A549 (cell line): ENCODE results near the gene NGEF. TPM values are rescaled to one million over a fixed set of nuclear protein-coding genes. Genes with fewer than 3 reads are reported as not detected.
"Not testable (repeated sequence)": the region's sequence is repeated elsewhere in the genome, so short reads cannot be mapped to it uniquely, and the experiment has no call there.

Experiments used
- ATAC-seq, 2 experiments: fragments of 200-7000 bp in 1 of 2; fragments of >200 bp in 1 of 2; cut with Nextera tagmentation in 1 of 2; cut with Tn5 transposase in 1 of 2; 3 replicates each; pipeline versions ENCODE4 v1.8.0 to v1.9.1; 2018 to 2020; ENCODE audit warnings: mild to moderate bottlenecking in 1 of 2, moderate library complexity in 1 of 2
- CTCF ChIA-PET: fragments of 300-600 bp; sonication (Branson Sonifier 250); formaldehyde crosslinking; extraction: SDS; loops from one replicate; lab custom pipeline; 2021; ENCODE audit warnings: antibody characterized with exemption, inconsistent platforms; lab: Yijun Ruan, JAX
- POLR2A ChIA-PET: fragments of 350-600 bp; formaldehyde crosslinking; extraction: SDS; loops from one replicate; lab custom pipeline; 2021; ENCODE audit warnings: antibody characterized with exemption, inconsistent platforms; lab: Yijun Ruan, JAX
- DNase-seq, 2 experiments: peaks; one replicate each; pipeline versions ENCODE4 v3.0.0 to v3.0.0-alpha.2; 2011 to 2016; ENCODE audit warnings: low read depth in 1 of 2, low spot score in 1 of 2
- FAIRE-seq: peaks from 2 replicates; lab custom pipeline; 2011; peaks lifted over from hg19 to GRCh38; lab: Jason Lieb, UNC
- H3K27ac ChIP-seq, 2 experiments: fragments of >200 bp; sonication (Bioruptor Twin); formaldehyde crosslinking; 3 replicates each; pipeline ENCODE4 v1.5.1; 2016 to 2017
- H3K4me1 ChIP-seq: fragments of >200 bp; sonication (Bioruptor Twin); formaldehyde crosslinking; 3 replicates; pipeline ENCODE4 v1.6.1; 2016
- H3K4me2 ChIP-seq: fragments of >200 bp; sonication (Bioruptor Twin); formaldehyde crosslinking; 3 replicates; pipeline ENCODE4 v1.6.1; 2016
- H3K4me3 ChIP-seq: fragments of >200 bp; sonication (Bioruptor Twin); formaldehyde crosslinking; 3 replicates; pipeline ENCODE4 v1.5.1; 2016
- H3K9me3 ChIP-seq: fragments of >200 bp; sonication (Bioruptor Twin); formaldehyde crosslinking; 3 replicates; pipeline ENCODE4 v1.6.1; 2016
- BHLHE40 ChIP-seq: IDR thresholded peaks from 2 replicates; pipeline ENCODE4 v1.6.1; 2012; ENCODE audit warnings: low read depth, low read length, inconsistent platforms
- CBX2 ChIP-seq: fragments of 200-600 bp; sonication (generic); IDR thresholded peaks from 2 replicates; pipeline ENCODE4 v1.6.1; 2016; ENCODE audit warnings: low read depth, mild to moderate bottlenecking, borderline replicate concordance
- CEBPB ChIP-seq, 2 experiments: fragments of >200 bp in 1 of 2; sonication (Bioruptor Twin) in 1 of 2; formaldehyde crosslinking in 1 of 2; IDR thresholded peaks; 2 replicates each; pipeline ENCODE4 v1.6.1; 2012 to 2016
- EHMT2 ChIP-seq: fragments of 200-600 bp; sonication (generic); IDR thresholded peaks from 2 replicates; pipeline ENCODE4 v1.6.1; 2016; ENCODE audit warnings: antibody characterized with exemption, low read depth, mild to moderate bottlenecking, moderate library complexity
- ELK1 ChIP-seq: fragments of 150-350 bp; IDR thresholded peaks from 2 replicates; pipeline ENCODE4 v1.6.1; 2014; ENCODE audit warnings: low read depth, mild to moderate bottlenecking, low read length
- ESRRA ChIP-seq: fragments of 150-350 bp; IDR thresholded peaks from 2 replicates; pipeline ENCODE4 v1.6.1; 2014; ENCODE audit warnings: mild to moderate bottlenecking, low read length, borderline replicate concordance
- HOXA7 ChIP-seq: fragments of 250-450 bp; sonication (Bioruptor Pico); IDR thresholded peaks from 2 replicates; pipeline ENCODE4 v1.5.0; 2020; ENCODE audit warnings: mild to moderate bottlenecking, moderate library complexity
- HOXB5 ChIP-seq: fragments of 250-450 bp; sonication (Bioruptor Pico); IDR thresholded peaks from 2 replicates; pipeline ENCODE4 v1.5.0; 2020; ENCODE audit warnings: mild to moderate bottlenecking, moderate library complexity
- JUNB ChIP-seq: fragments of >200 bp; sonication (Bioruptor Twin); formaldehyde crosslinking; IDR thresholded peaks from 2 replicates; pipeline ENCODE4 v1.6.1; 2016
- MAFK ChIP-seq: fragments of 450-650 bp; IDR thresholded peaks from 2 replicates; pipeline ENCODE4 v1.6.1; 2014; ENCODE audit not compliant: partially characterized antibody
- MAZ ChIP-seq: fragments of 150-350 bp; IDR thresholded peaks from 2 replicates; pipeline ENCODE4 v1.6.1; 2014; ENCODE audit warnings: antibody characterized with exemption, low read depth, low read length, borderline replicate concordance
- MYC ChIP-seq: IDR thresholded peaks from 2 replicates; pipeline ENCODE4 v1.6.1; 2012; ENCODE audit warnings: mild to moderate bottlenecking, inconsistent platforms, low read length, improper control_type of control experiment, borderline replicate concordance
- POLR2A ChIP-seq: IDR thresholded peaks from 2 replicates; pipeline ENCODE4 v1.6.1; 2012; ENCODE audit warnings: mild to moderate bottlenecking, low read length
- RNF2 ChIP-seq: fragments of 200-600 bp; sonication (generic); IDR thresholded peaks from 2 replicates; pipeline ENCODE4 v1.6.1; 2016; ENCODE audit warnings: low read depth, mild to moderate bottlenecking, antibody characterized with exemption, moderate library complexity, borderline replicate concordance
- SMC3 ChIP-seq: fragments of >200 bp; sonication (Bioruptor Twin); formaldehyde crosslinking; IDR thresholded peaks from 3 replicates; pipeline ENCODE4 v1.6.1; 2018; ENCODE audit warnings: inconsistent platforms
- SREBF2 ChIP-seq: fragments of 450-650 bp; IDR thresholded peaks from 2 replicates; pipeline ENCODE4 v1.6.1; 2014; ENCODE audit warnings: mild to moderate bottlenecking, moderate library complexity
- TP53 ChIP-seq: fragments of 250-450 bp; sonication (Bioruptor Pico); IDR thresholded peaks from 2 replicates; pipeline ENCODE4 v1.5.0; 2021; ENCODE audit warnings: mild to moderate bottlenecking, moderate library complexity
- ZC3H11A ChIP-seq: fragments of 450-650 bp; IDR thresholded peaks from 2 replicates; pipeline ENCODE4 v1.6.1; 2014; ENCODE audit warnings: antibody characterized with exemption, mild to moderate bottlenecking
- ZFP36 ChIP-seq: fragments of 450-650 bp; IDR thresholded peaks from 2 replicates; pipeline ENCODE4 v1.6.1; 2014; ENCODE audit warnings: borderline replicate concordance; ENCODE audit not compliant: partially characterized antibody
- ZNF302 ChIP-seq: fragments of 250-450 bp; sonication (Bioruptor Pico); IDR thresholded peaks from 2 replicates; pipeline ENCODE4 v1.9.0; 2021; ENCODE audit warnings: inconsistent platforms, mild to moderate bottlenecking, moderate library complexity
- WGBS: methylation state at CpG from one replicate; pipeline ENCODE4 v1.1.6; 2017; ENCODE audit errors: missing lambda C conversion rate; 5-methylcytosine and 5-hydroxymethylcytosine counted together
- polyA plus RNA-seq, 4 experiments: library from polyadenylated mRNA; depleted of rRNA in 3 of 4; stranded (reverse); fragments of >200 nt; fragmentation: RNase III in 1 of 4; extraction: RNeasy Plus Mini Kit Qiagen cat#74134 plus additional on column Dnase treatment in 1 of 4; gene quantifications; 2 replicates in 3 of 4; 3 replicates in 1 of 4; pipeline ENCODE4 v1.2.3, GENCODE V29; 2011 to 2017

The NGEF gene
- polyA plus RNA-seq, 2 of the 4 experiments (the other 2 are of a cell fraction), result 8.1 to 9.7 TPM

- peak overlapping the region in 1 of 2 experiments; percentile 34; a peak in 1 of 6 replicates for H3K27ac ChIP-seq
- peaks cover 14% of the 10 kb centered on the region for H3K4me1 ChIP-seq
- WGBS, result 69% methylated on average over 6 of the region's 8 CpGs
- FAIRE-seq (no peak), DNase-seq (no peak), ATAC-seq (0 out of 6 replicates have a peak, but pooled peaks of 1 of the 2 experiments have one; percentile 39)
- ChIA-PET POLR2A (no interaction called here), CTCF (interaction anchor here (0.6 to 1.7 kb wide), 5 partner anchors 8 to 152 kb away, joined by 3 to 7 read pairs (median 4); no protein-coding TSS in a partner anchor)
- TF ChIP-seq ZC3H11A, result no peak
- no peak for TF ChIP-seq EHMT2
- no peak for TF ChIP-seq MAFK
- TF ChIP-seq MAZ, result no peak
- TF ChIP-seq BHLHE40, result no peak
- no peak for TF ChIP-seq SREBF2
- TF ChIP-seq MYC, result no peak
- TF ChIP-seq RNF2, result no peak
- TF ChIP-seq ZNF302 (CRISPR knock-in tag), result no peak
- TF ChIP-seq HOXB5, result no peak
- no peak for TF ChIP-seq CBX2
- no peak for TF ChIP-seq ESRRA
- no peak for TF ChIP-seq SMC3
- no peak for TF ChIP-seq HOXA7 (CRISPR knock-in tag)
- TF ChIP-seq POLR2A, result no peak
- TF ChIP-seq TP53, result no peak
- TF ChIP-seq ELK1, result no peak
- H3K4me3 ChIP-seq, result no peak overlapping the region
- peaks cover 3% of the 10 kb centered on the region; the same call in 1 of the 3 replicates for H3K9me3 ChIP-seq
- H3K4me2 ChIP-seq, result no peak overlapping the region
These were observed 8.7 kb upstream of the NGEF start for GRCh38 chr2:233021771-233022170.

- Histone ChIP-seq H3K4me2 (no peak overlapping the region), H3K4me3 (no peak overlapping the region), H3K4me1 (peaks cover under 1% of the 10 kb centered on the region), H3K27ac (no peak overlapping the region)
- CTCF ChIA-PET, result interaction anchor here (1.7 kb wide), 1 partner anchor 10 kb away, joined by 6 read pairs; no protein-coding TSS in a partner anchor
- no peak for FAIRE-seq
- peak; percentile 83 for TF ChIP-seq ZFP36
- no peak for TF ChIP-seq ELK1
- TF ChIP-seq, all 56 proteins: peak for 1
- peaks cover 3% of the 10 kb centered on the region; the same call in 1 of the 3 replicates for H3K9me3 ChIP-seq
- WGBS, result 91% methylated on average over 2 of the region's 2 CpGs
- POLR2A ChIA-PET, result no interaction called here
- no peak for DNase-seq
- ATAC-seq, result no peak
These were observed 7.4 kb upstream of the NGEF start for GRCh38 chr2:233020454-233020853.

DNA sequence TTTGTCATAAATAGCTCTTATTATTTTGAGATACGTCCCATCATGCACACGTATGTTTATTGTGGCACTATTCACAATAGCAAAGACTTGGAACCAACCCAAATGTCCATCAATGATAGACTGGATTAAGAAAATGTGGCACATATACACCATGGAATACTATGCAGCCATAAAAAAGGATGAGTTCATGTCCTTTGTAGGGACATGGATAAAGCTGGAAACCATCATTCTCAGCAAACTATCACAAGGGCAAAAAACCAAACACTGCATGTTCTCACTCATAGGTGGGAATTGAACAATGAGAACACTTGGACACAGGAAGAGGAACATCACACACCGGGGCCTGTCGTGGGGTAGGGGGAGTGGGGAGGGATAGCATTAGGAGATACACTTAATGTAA, 6.6 kb upstream of the NGEF start:
- H3K9me3 ChIP-seq, H3K27ac ChIP-seq, H3K4me2 ChIP-seq, H3K4me3 ChIP-seq, DNase-seq, FAIRE-seq, POLR2A ChIA-PET, ATAC-seq, H3K4me1 ChIP-seq: not testable (repeated sequence)
- CTCF ChIA-PET, result interaction anchor here (1.7 kb wide), 1 partner anchor 9 kb away, joined by 8 read pairs; no protein-coding TSS in a partner anchor
- 95% methylated on average over 4 of the region's 4 CpGs for WGBS

DNA sequence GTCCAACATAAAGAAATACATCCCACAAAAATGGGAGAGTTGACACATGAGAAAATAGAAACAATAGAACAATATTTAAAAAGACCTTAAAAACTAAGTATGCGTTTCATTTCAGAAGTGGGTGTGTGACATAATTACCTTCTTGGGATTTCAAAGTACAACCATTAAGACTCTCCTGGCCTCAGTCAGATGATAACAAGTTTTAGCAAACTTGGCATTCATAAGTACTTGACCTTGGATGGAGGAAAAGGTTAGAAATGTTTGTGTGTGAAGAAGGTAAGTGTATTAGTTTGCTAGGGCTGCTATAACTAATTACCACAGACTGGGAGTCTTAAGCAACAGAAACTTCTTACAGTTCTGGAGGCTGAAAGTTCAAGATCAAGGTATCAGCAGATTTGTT, 4.9 kb upstream of the NGEF start:
- 97% methylated on average over 1 of the region's 1 CpG for WGBS
- Histone ChIP-seq H3K4me3 (no peak overlapping the region), H3K9me3 (peaks cover 3% of the 10 kb centered on the region; the same call in 1 of the 3 replicates), H3K27ac (no peak overlapping the region), H3K4me2 (no peak overlapping the region), H3K4me1 (peaks cover 7% of the 10 kb centered on the region)
- FAIRE-seq, result no peak
- DNase-seq, result no peak
- POLR2A ChIA-PET, result no interaction called here
- CTCF ChIA-PET, result interaction anchor here (1.2 kb wide), 1 partner anchor 38 kb away, joined by 3 read pairs; no protein-coding TSS in a partner anchor
- no peak for TF ChIP-seq JUNB
- TF ChIP-seq HOXA7 (CRISPR knock-in tag), result no peak
- no peak for TF ChIP-seq CEBPB (IDR thresholded peaks at IDR 0.05)
- no peak for ATAC-seq
